ENCODE measurements around the gene PDRG1. TPM values are rescaled to one million over a fixed set of nuclear protein-coding genes. Genes with fewer than 3 reads are reported as not detected.

PDRG1 gene
- total RNA-seq, 2 donors from 2014 or later: 5.4 to 7.9 TPM

GRCh38 chr20:31897541-31897940 lies 54.3 kb downstream of the PDRG1 start:
- Histone ChIP-seq H3K27ac (no peak overlapping the region), H3K36me3 (replicated peaks in 1 of 2; ENCODE audit: insufficient read depth in 1 of 2, low read depth in 2 of 2) (no peaks in the 10 kb centered on the region), H3K27me3 (no peaks in the 10 kb centered on the region), H3K4me3 (no peak overlapping the region), H3K4me1 (no peaks in the 10 kb centered on the region), H3K9me3 (no peaks in the 10 kb centered on the region)
- intact Hi-C loops (cut with DNase I): no loop called here
- no peak for DNase-seq
- WGBS, 2 donors: 72 to 74% methylated on average over 8 to 9 of the region's 9 CpGs
- ATAC-seq: no peak
- TF ChIP-seq CTCF (IDR thresholded peaks at IDR 0.05) (no peak), POLR2A (IDR thresholded peaks at IDR 0.05) (no peak)

- H3K36me3 ChIP-seq (replicated peaks in 1 of 2; ENCODE audit: insufficient read depth in 1 of 2, low read depth in 2 of 2): no peaks in the 10 kb centered on the region
- DNase-seq: no peak
- intact Hi-C loops (cut with DNase I): no loop called here
- no peaks in the 10 kb centered on the region for H3K27me3 ChIP-seq
- H3K27ac ChIP-seq: no peak overlapping the region
- no peaks in the 10 kb centered on the region for H3K4me1 ChIP-seq
- TF ChIP-seq POLR2A (IDR thresholded peaks at IDR 0.05): no peak
- no peak for TF ChIP-seq CTCF (IDR thresholded peaks at IDR 0.05)
- WGBS, 2 donors: 79 to 83% methylated on average over 9 of the region's 9 CpGs
- no peak overlapping the region for H3K4me3 ChIP-seq
- no peak for ATAC-seq
- H3K9me3 ChIP-seq: no peaks in the 10 kb centered on the region
These were observed 55.8 kb downstream of the PDRG1 start for GRCh38 chr20:31896049-31896448.

GRCh38 chr20:31894980-31895675 lies 56.7 kb downstream of the PDRG1 start:
- 48 to 62% methylated on average over 8 of the region's 8 CpGs for WGBS, 2 donors
- Histone ChIP-seq H3K9me3 (no peaks in the 10 kb centered on the region), H3K36me3 (replicated peaks in 1 of 2; ENCODE audit: insufficient read depth in 1 of 2, low read depth in 2 of 2) (no peaks in the 10 kb centered on the region), H3K27me3 (no peaks in the 10 kb centered on the region), H3K4me1 (no peaks in the 10 kb centered on the region), H3K27ac (peak overlapping the region in 1 of 4 donors; percentile 55), H3K4me3 (no peak overlapping the region)
- intact Hi-C loops (cut with DNase I): no loop called here
- no peak for TF ChIP-seq POLR2A (IDR thresholded peaks at IDR 0.05)
- TF ChIP-seq CTCF (IDR thresholded peaks at IDR 0.05): no peak
- DNase-seq (peak in 3 of 4 donors; percentile 20 to 74 (median 27)), ATAC-seq (peak; percentile 65)

Small RNAs within 50 kb of the gene (small RNA-seq; reads per million reads assigned to genes)
- not detected for gene RNU1-94P

Other genes with a start within 250 kb of the PDRG1 start
- 100 to 1,000 TPM in 1 of 2 donors, 10 to 100 TPM in 1; 96.2 to 103 TPM for gene BCL2L1, start 229.2 kb downstream of the PDRG1 start, total RNA-seq
- gene TPX2, start 212.8 kb downstream of the PDRG1 start, total RNA-seq: not detected
- gene MYLK2, start 132.7 kb downstream of the PDRG1 start, total RNA-seq: 1 to 10 TPM; 4.9 to 9.3 TPM
- gene FOXS1, start 106.4 kb downstream of the PDRG1 start, total RNA-seq: 1 to 10 TPM in 1 of 2 donors, not detected in 1; 3.0 TPM
- gene DUSP15, start 81.5 kb downstream of the PDRG1 start, total RNA-seq: 1 to 10 TPM; 2.9 to 3.6 TPM
- gene TTLL9, start 81.4 kb downstream of the PDRG1 start, total RNA-seq: under 1 TPM; 0.52 to 0.99 TPM
- gene XKR7, start 16.1 kb upstream of the PDRG1 start, total RNA-seq: under 1 TPM; 0.26 to 0.33 TPM
- gene CCM2L, start 58.4 kb upstream of the PDRG1 start, total RNA-seq: 1 to 10 TPM; 3.4 to 5.9 TPM
- gene HCK, start 100.2 kb upstream of the PDRG1 start, total RNA-seq: 1 to 10 TPM; 2.1 to 4.3 TPM
- 10 to 100 TPM; 16.9 to 27.0 TPM for gene TM9SF4, start 157.7 kb upstream of the PDRG1 start, total RNA-seq